ENCODE data around the gene POLR3K.
"Not testable (repeated sequence)": the region's sequence is repeated elsewhere in the genome, so short reads cannot be mapped to it uniquely, and the experiment has no call there.

POLR3K gene

GRCh38 chr16:35011-35677 is 18.3 kb downstream of the POLR3K start:
- DNase-seq (ENCODE audit: low read depth, low spot score), result no peak

GRCh38 chr16:34648-34987 is 18.8 kb downstream of the POLR3K start:
- DNase-seq (ENCODE audit: low read depth, low spot score), result no peak

More at GRCh38 chr16:35011-35677, 18.3 kb downstream of the POLR3K start:
- H3K4me3 ChIP-seq (ENCODE audit: low read length), result no peak overlapping the region

GRCh38 chr16:33877-34647 is 19.3 kb downstream of the POLR3K start:
- DNase-seq (ENCODE audit: low read depth, low spot score), result no peak
- H3K4me3 ChIP-seq (ENCODE audit: low read length), result no peak overlapping the region

More at GRCh38 chr16:34648-34987, 18.8 kb downstream of the POLR3K start:
- no peak overlapping the region for H3K4me3 ChIP-seq (ENCODE audit: low read length)

- H3K4me3 ChIP-seq (ENCODE audit: low read length); DNase-seq (ENCODE audit: low read depth, low spot score): not testable (repeated sequence)
Measured at GRCh38 chr16:33154-33876, 20.1 kb downstream of the POLR3K start.

GRCh38 chr16:30627-31026 is 22.8 kb downstream of the POLR3K start:
- not testable (repeated sequence) for H3K4me3 ChIP-seq (ENCODE audit: low read length); DNase-seq (ENCODE audit: low read depth, low spot score)

GRCh38 chr16:25926-26348 is 27.5 kb downstream of the POLR3K start:
- not testable (repeated sequence) for H3K4me3 ChIP-seq (ENCODE audit: low read length); DNase-seq (ENCODE audit: low read depth, low spot score)

GRCh38 chr16:24151-24550 is 29.3 kb downstream of the POLR3K start:
- H3K4me3 ChIP-seq (ENCODE audit: low read length); DNase-seq (ENCODE audit: low read depth, low spot score): not testable (repeated sequence)

GRCh38 chr16:20886-21285 is 32.5 kb downstream of the POLR3K start:
- not testable (repeated sequence) for DNase-seq (ENCODE audit: low read depth, low spot score)

GRCh38 chr16:17062-17765 is 36.2 kb downstream of the POLR3K start:
- H3K4me3 ChIP-seq (ENCODE audit: low read length); DNase-seq (ENCODE audit: low read depth, low spot score): not testable (repeated sequence)

More at GRCh38 chr16:20886-21285, 32.5 kb downstream of the POLR3K start:
- H3K4me3 ChIP-seq (ENCODE audit: low read length), result not testable (repeated sequence)

- not testable (repeated sequence) for H3K4me3 ChIP-seq (ENCODE audit: low read length); DNase-seq (ENCODE audit: low read depth, low spot score)
Measured at GRCh38 chr16:10772-11171, 42.6 kb downstream of the POLR3K start.

GRCh38 chr16:9903-10665 is 43.3 kb downstream of the POLR3K start:
- H3K4me3 ChIP-seq (ENCODE audit: low read length), result peak overlapping the region; percentile 43
- DNase-seq (ENCODE audit: low read depth, low spot score), result no peak
